Trophoblast cell (in vitro differentiated cells and primary cell): Measurements from ENCODE around the gene FTO.

ENCODE experiments used
- DNase-seq, 2 donors: peaks; one replicate each; pipeline ENCODE4 v3.0.0-alpha.2; 2016
- H2AFZ ChIP-seq: 2 replicates; pipeline ENCODE4 v1.6.1; 2013; ENCODE audit warnings: low read length, moderate library complexity, mild to moderate bottlenecking; ENCODE audit not compliant: insufficient read depth, poor library complexity
- H2AK5ac ChIP-seq: 2 replicates; pipeline ENCODE4 v1.6.1; 2013; ENCODE audit warnings: mild to moderate bottlenecking, low read length
- H2BK120ac ChIP-seq: 2 replicates; pipeline ENCODE4 v1.6.1; 2013; ENCODE audit warnings: low read length, mild to moderate bottlenecking, moderate library complexity; ENCODE audit not compliant: insufficient read depth, poor library complexity
- H2BK12ac ChIP-seq: 2 replicates; pipeline ENCODE4 v1.6.1; 2013; ENCODE audit warnings: mild to moderate bottlenecking, low read length, moderate library complexity
- H2BK5ac ChIP-seq: 2 replicates; pipeline ENCODE4 v1.6.1; 2013; ENCODE audit warnings: low read length, low read depth, moderate library complexity, mild to moderate bottlenecking; ENCODE audit not compliant: poor library complexity
- H3K14ac ChIP-seq: 2 replicates; pipeline ENCODE4 v1.6.1; 2013; ENCODE audit warnings: mild to moderate bottlenecking, low read length
- H3K18ac ChIP-seq: 2 replicates; pipeline ENCODE4 v1.6.1; 2013; ENCODE audit warnings: mild to moderate bottlenecking, low read length
- H3K23ac ChIP-seq: 2 replicates; pipeline ENCODE4 v1.6.1; 2013; ENCODE audit warnings: low read length
- H3K27ac ChIP-seq: 2 replicates; pipeline ENCODE4 v1.5.1; 2013; ENCODE audit warnings: low read depth, mild to moderate bottlenecking, inconsistent platforms, low read length, moderate library complexity
- H3K27me3 ChIP-seq: 2 replicates; pipeline ENCODE4 v1.6.1; 2013; ENCODE audit warnings: inconsistent platforms, mild to moderate bottlenecking, low read length, moderate library complexity; ENCODE audit not compliant: insufficient read depth
- H3K36me3 ChIP-seq, 2 experiments: 1 replicate in 1 of 2; 2 replicates in 1 of 2; pipeline ENCODE4 v1.6.1; 2013; ENCODE audit warnings: low read length in 2 of 2, mild to moderate bottlenecking in 2 of 2, moderate library complexity in 1 of 2; ENCODE audit not compliant: insufficient read depth in 2 of 2, control insufficient read depth in 1 of 2
- H3K4ac ChIP-seq: 2 replicates; pipeline ENCODE4 v1.6.1; 2013; ENCODE audit warnings: low read depth, mild to moderate bottlenecking, low read length, moderate library complexity
- H3K4me1 ChIP-seq, 2 experiments: 1 replicate in 1 of 2; 2 replicates in 1 of 2; pipeline ENCODE4 v1.6.1; 2013; ENCODE audit warnings: low read length in 2 of 2, mild to moderate bottlenecking in 2 of 2, moderate library complexity in 1 of 2; ENCODE audit not compliant: insufficient read depth in 2 of 2, control insufficient read depth in 1 of 2
- H3K4me2 ChIP-seq: 2 replicates; pipeline ENCODE4 v1.6.1; 2013; ENCODE audit warnings: inconsistent platforms, mild to moderate bottlenecking, low read length, moderate library complexity
- H3K4me3 ChIP-seq: 2 replicates; pipeline ENCODE4 v1.5.1; 2013; ENCODE audit warnings: mild to moderate bottlenecking, low read depth, low read length, inconsistent platforms
- H3K79me1 ChIP-seq: one replicate; pipeline ENCODE4 v1.6.1; 2013; ENCODE audit warnings: low read length
- H3K79me2 ChIP-seq: 2 replicates; pipeline ENCODE4 v1.6.1; 2013; ENCODE audit warnings: low read length, mild to moderate bottlenecking; ENCODE audit not compliant: control insufficient read depth, insufficient read depth, poor library complexity
- H3K9ac ChIP-seq: 2 replicates; pipeline ENCODE4 v1.6.1; 2013; ENCODE audit warnings: mild to moderate bottlenecking, low read length
- H3K9me3 ChIP-seq: 2 replicates; pipeline ENCODE4 v1.6.1; 2013; ENCODE audit warnings: low read depth, mild to moderate bottlenecking, control low read depth, inconsistent platforms, low read length; ENCODE audit not compliant: insufficient read depth
- H4K12ac ChIP-seq: 2 replicates; pipeline ENCODE4 v1.6.1; 2013; ENCODE audit warnings: low read depth, mild to moderate bottlenecking, low read length, moderate library complexity
- H4K8ac ChIP-seq: 2 replicates; pipeline ENCODE4 v1.6.1; 2013; ENCODE audit warnings: low read depth, mild to moderate bottlenecking, low read length, moderate library complexity
- H4K91ac ChIP-seq: one replicate; pipeline ENCODE4 v1.6.1; 2013; ENCODE audit warnings: low read depth, mild to moderate bottlenecking, low read length, moderate library complexity
- WGBS: extraction: QIAGEN DNeasy Blood & Tissue Kit; methylation state at CpG from one replicate; pipeline ENCODE4 v1.1.7; 2013; ENCODE audit warnings: missing lambda C conversion rate; ENCODE audit not compliant: insufficient read length, insufficient coverage; ENCODE audit errors: extremely low coverage; 5-methylcytosine and 5-hydroxymethylcytosine counted together

The FTO gene

GRCh38 chr16:53773150-53773846 is 69.3 kb downstream of the FTO start:
- Histone ChIP-seq H2BK12ac (no peak overlapping the region), H3K4me1 (peaks cover 4 to 9% of the 10 kb centered on the region in 2 experiments), H3K9me3 (no peaks in the 10 kb centered on the region), H3K18ac (no peak overlapping the region), H4K91ac (no peak overlapping the region), H4K8ac (no peak overlapping the region), H3K4ac (no peak overlapping the region), H3K79me2 (no peaks in the 10 kb centered on the region), H4K12ac (no peak overlapping the region), H2BK5ac (no peak overlapping the region), H2BK120ac (no peak overlapping the region), H3K79me1 (peaks cover 11% of the 10 kb centered on the region), H3K27ac (no peak overlapping the region), H3K14ac (no peak overlapping the region), H3K36me3 (no peaks in the 10 kb centered on the region), H2AFZ (no peak overlapping the region), H3K27me3 (no peaks in the 10 kb centered on the region), H3K23ac (no peak overlapping the region), H3K4me2 (no peak overlapping the region), H3K4me3 (no peak overlapping the region), H3K9ac (no peak overlapping the region), H2AK5ac (no peak overlapping the region)
- peak; percentile 25 to 65 for DNase-seq
- no CpG with 5 or more reads among the region's 5 CpGs for WGBS

GRCh38 chr16:53773881-53774280 is 69.9 kb downstream of the FTO start:
- no peak overlapping the region for H3K27ac ChIP-seq

DNA sequence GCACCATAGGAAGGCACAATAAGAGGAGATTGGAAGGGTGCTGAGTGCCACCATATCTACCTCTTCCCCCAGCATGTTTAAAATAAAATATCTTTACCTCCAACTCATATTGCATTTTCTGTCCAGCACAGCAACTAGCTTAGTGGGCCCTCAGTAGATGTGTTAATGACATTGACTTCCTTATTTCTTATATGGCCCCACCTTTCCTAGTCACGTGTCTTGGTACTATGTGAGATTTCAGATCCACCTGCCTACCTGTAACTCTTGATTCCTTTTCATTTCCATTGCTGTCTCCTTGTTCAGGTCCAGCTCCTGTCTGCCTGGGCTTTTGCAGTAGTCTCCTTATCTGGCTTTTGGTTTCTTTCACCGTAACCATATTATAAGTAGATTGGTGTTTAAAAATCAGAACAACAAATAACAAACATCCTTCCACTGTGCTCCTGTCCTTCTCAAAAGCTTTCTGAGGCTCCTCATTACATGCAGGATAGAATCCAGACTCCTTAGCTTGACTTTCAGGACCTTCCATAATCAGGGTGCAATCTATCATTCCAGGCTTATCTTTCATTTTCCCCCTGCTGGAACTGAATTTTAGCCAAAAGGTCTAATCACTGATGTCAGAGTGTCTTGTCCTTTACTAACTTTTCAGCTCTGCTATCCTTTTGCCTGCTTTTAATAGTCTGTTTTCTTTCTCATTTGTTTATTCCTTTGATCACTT is 71.3 kb downstream of the FTO start:
- Histone ChIP-seq H3K4me1 (peaks cover 7 to 13% of the 10 kb centered on the region in 2 experiments), H3K79me2 (no peaks in the 10 kb centered on the region), H4K12ac (no peak overlapping the region), H3K9ac (no peak overlapping the region), H3K14ac (peak overlapping the region; percentile 61), H4K8ac (no peak overlapping the region), H3K4ac (peak overlapping the region; percentile 75), H2BK5ac (peak overlapping the region; percentile 56), H3K27ac (no peak overlapping the region), H3K4me2 (no peak overlapping the region), H4K91ac (peak overlapping the region; percentile 37), H2BK120ac (peak overlapping the region; percentile 43), H3K9me3 (no peaks in the 10 kb centered on the region), H3K79me1 (peaks cover 10% of the 10 kb centered on the region), H3K36me3 (no peaks in the 10 kb centered on the region), H3K27me3 (no peaks in the 10 kb centered on the region), H3K18ac (no peak overlapping the region), H2BK12ac (peak overlapping the region; percentile 49), H2AFZ (no peak overlapping the region), H3K23ac (no peak overlapping the region), H3K4me3 (no peak overlapping the region), H2AK5ac (no peak overlapping the region)
- no CpG with 5 or more reads among the region's 2 CpGs for WGBS
- DNase-seq, result peak in 1 of 2 donors; percentile 23

More at GRCh38 chr16:53773881-53774280, 69.9 kb downstream of the FTO start:
- Histone ChIP-seq H3K4me1 (peaks cover 4 to 9% of the 10 kb centered on the region in 2 experiments), H3K36me3 (no peaks in the 10 kb centered on the region), H4K12ac (no peak overlapping the region), H2BK5ac (no peak overlapping the region), H3K4me3 (no peak overlapping the region), H2AFZ (no peak overlapping the region), H3K27me3 (no peaks in the 10 kb centered on the region), H4K91ac (no peak overlapping the region), H3K4me2 (no peak overlapping the region), H3K14ac (no peak overlapping the region), H3K23ac (no peak overlapping the region), H2BK120ac (no peak overlapping the region), H3K9me3 (no peaks in the 10 kb centered on the region), H3K79me1 (peaks cover 9% of the 10 kb centered on the region), H4K8ac (no peak overlapping the region), H3K4ac (no peak overlapping the region), H2BK12ac (no peak overlapping the region), H3K18ac (no peak overlapping the region), H3K9ac (no peak overlapping the region), H3K79me2 (no peaks in the 10 kb centered on the region), H2AK5ac (no peak overlapping the region)
- WGBS, result no CpG with 5 or more reads among the region's 8 CpGs
- no peak for DNase-seq

DNA sequence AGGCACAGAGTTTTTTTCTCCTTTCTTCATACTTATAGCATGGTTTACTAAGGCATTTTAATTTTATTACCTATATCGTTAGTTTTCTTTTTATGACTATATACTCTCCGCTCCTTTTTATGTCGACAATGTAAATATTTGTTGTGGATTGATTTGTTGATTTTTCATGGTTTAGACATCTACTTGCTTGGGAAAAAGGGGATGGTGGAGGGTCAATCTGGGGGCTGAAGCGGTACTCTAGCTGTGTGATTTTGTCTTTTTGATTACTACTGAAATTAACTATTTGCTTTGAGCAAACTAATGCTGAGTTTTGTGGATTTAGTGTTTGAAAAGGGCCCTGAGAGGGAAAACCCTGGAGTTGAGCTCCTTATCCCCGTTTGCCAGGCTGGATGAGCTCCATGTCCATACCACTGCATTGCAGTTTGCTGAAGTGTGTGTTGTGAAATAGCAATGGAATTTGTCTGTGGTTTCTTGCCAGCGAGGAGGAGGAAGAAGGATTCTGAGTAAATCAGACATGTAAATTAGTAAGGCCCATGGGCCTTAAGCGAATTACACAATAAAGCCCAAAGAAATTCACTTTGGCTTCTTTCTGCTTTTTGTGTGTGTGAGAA is 72.0 kb downstream of the FTO start:
- Histone ChIP-seq H4K91ac (no peak overlapping the region), H3K14ac (no peak overlapping the region)

More for the DNA sequence above, 72.0 kb downstream of the FTO start:
- no peak overlapping the region for H3K23ac ChIP-seq
- no peak overlapping the region for H4K12ac ChIP-seq
- H3K79me1 ChIP-seq, result peaks cover 12% of the 10 kb centered on the region
- peak overlapping the region; percentile 93 for H3K27ac ChIP-seq
- WGBS, result no CpG with 5 or more reads among the region's 7 CpGs
- H3K4me3 ChIP-seq, result no peak overlapping the region
- H3K9me3 ChIP-seq, result no peaks in the 10 kb centered on the region
- no peaks in the 10 kb centered on the region for H3K27me3 ChIP-seq
- H3K4ac ChIP-seq, result no peak overlapping the region
- no peak overlapping the region for H2AK5ac ChIP-seq
- no peak overlapping the region for H3K9ac ChIP-seq
- H2BK5ac ChIP-seq, result peak overlapping the region; percentile 69
- H2BK12ac ChIP-seq, result peak overlapping the region; percentile 35
- no peak overlapping the region for H4K8ac ChIP-seq
- H3K79me2 ChIP-seq, result no peaks in the 10 kb centered on the region
- DNase-seq, result peak; percentile 37 to 77
- H2AFZ ChIP-seq, result no peak overlapping the region
- H3K18ac ChIP-seq, result no peak overlapping the region
- peak overlapping the region; percentile 88 for H2BK120ac ChIP-seq
- H3K36me3 ChIP-seq, result no peaks in the 10 kb centered on the region
- peak overlapping the region; percentile 3 for H3K4me2 ChIP-seq
- H3K4me1 ChIP-seq, result peaks cover 9 to 15% of the 10 kb centered on the region in 2 experiments
